Measurements from ENCODE around the gene ERC2.

The ERC2 gene

DNA sequence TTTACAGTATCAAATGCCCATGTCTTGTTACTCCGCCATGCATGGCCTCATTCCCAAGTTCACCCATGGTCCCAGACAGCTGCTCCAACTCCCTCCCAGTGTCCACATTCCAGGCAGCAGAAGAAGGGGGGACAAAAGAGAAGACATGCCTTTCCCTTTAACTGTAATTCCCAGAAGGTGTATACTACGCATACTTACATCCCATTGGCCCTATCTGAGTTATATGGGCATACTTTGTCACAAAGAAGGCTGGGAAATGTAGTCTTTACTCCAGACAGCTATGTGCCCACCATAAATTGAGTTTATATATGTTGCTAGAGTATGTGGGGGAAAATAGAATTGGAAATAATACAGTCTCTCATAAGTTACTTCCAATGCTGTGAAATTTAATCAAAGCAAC is 70.5 kb downstream of the ERC2 start:
- no peak for TF ChIP-seq TCF12 (IDR thresholded peaks at IDR 0.05; ENCODE audit: low read depth)
- TF ChIP-seq CEBPB (IDR thresholded peaks at IDR 0.05) = no peak
- no peak for TF ChIP-seq EP300 (IDR thresholded peaks at IDR 0.05; ENCODE audit: borderline replicate concordance)
- TF ChIP-seq, protein P1, sequence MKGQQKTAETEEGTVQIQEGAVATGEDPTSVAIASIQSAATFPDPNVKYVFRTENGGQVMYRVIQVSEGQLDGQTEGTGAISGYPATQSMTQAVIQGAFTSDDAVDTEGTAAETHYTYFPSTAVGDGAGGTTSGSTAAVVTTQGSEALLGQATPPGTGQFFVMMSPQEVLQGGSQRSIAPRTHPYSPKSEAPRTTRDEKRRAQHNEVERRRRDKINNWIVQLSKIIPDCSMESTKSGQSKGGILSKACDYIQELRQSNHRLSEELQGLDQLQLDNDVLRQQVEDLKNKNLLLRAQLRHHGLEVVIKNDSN (IDR thresholded peaks at IDR 0.05) = no peak
- no peak for TF ChIP-seq RAD21 (IDR thresholded peaks at IDR 0.05; ENCODE audit: low read depth)
- TF ChIP-seq EGR1 (IDR thresholded peaks at IDR 0.05) = no peak
- TF ChIP-seq FOXM1 (IDR thresholded peaks at IDR 0.05; ENCODE audit: borderline replicate concordance, low read depth) = no peak
- TF ChIP-seq, protein P2, sequence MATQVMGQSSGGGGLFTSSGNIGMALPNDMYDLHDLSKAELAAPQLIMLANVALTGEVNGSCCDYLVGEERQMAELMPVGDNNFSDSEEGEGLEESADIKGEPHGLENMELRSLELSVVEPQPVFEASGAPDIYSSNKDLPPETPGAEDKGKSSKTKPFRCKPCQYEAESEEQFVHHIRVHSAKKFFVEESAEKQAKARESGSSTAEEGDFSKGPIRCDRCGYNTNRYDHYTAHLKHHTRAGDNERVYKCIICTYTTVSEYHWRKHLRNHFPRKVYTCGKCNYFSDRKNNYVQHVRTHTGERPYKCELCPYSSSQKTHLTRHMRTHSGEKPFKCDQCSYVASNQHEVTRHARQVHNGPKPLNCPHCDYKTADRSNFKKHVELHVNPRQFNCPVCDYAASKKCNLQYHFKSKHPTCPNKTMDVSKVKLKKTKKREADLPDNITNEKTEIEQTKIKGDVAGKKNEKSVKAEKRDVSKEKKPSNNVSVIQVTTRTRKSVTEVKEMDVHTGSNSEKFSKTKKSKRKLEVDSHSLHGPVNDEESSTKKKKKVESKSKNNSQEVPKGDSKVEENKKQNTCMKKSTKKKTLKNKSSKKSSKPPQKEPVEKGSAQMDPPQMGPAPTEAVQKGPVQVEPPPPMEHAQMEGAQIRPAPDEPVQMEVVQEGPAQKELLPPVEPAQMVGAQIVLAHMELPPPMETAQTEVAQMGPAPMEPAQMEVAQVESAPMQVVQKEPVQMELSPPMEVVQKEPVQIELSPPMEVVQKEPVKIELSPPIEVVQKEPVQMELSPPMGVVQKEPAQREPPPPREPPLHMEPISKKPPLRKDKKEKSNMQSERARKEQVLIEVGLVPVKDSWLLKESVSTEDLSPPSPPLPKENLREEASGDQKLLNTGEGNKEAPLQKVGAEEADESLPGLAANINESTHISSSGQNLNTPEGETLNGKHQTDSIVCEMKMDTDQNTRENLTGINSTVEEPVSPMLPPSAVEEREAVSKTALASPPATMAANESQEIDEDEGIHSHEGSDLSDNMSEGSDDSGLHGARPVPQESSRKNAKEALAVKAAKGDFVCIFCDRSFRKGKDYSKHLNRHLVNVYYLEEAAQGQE (IDR thresholded peaks at IDR 0.05; ENCODE audit: low read depth) = no peak
- no peak for TF ChIP-seq TEAD4 (IDR thresholded peaks at IDR 0.05)
- no peak for TF ChIP-seq NFIC (IDR thresholded peaks at IDR 0.05)
- no peak for TF ChIP-seq ZBTB7A (IDR thresholded peaks at IDR 0.05; ENCODE audit: low read depth)
- TF ChIP-seq YY1 (IDR thresholded peaks at IDR 0.05; ENCODE audit: low read depth) = no peak
- TF ChIP-seq, protein P3, sequence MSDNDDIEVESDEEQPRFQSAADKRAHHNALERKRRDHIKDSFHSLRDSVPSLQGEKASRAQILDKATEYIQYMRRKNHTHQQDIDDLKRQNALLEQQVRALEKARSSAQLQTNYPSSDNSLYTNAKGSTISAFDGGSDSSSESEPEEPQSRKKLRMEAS (IDR thresholded peaks at IDR 0.05) = no peak
- no peak for TF ChIP-seq CREB1 (IDR thresholded peaks at IDR 0.05; ENCODE audit: low read depth)
- TF ChIP-seq TAF1 (IDR thresholded peaks at IDR 0.05; ENCODE audit: low read depth) = no peak

DNA sequence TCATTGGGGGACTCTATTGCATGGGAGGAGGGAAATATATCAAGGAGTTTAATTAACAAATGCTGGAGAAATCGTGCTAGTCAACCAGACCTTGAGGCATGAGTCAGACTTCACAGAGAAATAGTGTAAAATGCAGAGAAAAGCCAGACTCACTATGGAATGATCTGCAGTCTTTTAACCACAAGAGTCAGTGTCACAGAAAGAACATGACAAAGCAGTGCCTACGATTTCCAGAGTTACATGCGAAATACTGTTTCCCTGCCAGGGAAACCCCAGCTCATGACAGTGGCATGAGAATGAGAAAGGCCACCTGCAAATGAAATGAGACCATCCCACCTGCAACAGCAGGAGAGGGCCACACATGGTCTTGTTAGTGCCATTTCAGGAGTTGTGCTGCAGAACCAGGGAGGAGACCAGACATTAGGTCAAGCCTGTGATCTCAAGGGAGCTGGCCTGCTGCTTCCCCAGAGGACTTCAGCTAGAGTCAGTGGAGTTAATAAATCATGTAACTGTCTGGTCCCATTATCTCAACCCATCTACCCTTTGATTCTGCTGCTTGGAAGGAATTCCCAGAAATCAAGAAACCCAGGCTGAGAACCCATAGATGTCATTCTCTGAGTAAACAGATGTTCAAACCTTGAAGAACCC is 79.0 kb downstream of the ERC2 start:
- TF ChIP-seq, protein P1 (IDR thresholded peaks at IDR 0.05) = no peak
- TF ChIP-seq, protein P3 (IDR thresholded peaks at IDR 0.05) = no peak
- no peak for TF ChIP-seq NFIC (IDR thresholded peaks at IDR 0.05)

DNA sequence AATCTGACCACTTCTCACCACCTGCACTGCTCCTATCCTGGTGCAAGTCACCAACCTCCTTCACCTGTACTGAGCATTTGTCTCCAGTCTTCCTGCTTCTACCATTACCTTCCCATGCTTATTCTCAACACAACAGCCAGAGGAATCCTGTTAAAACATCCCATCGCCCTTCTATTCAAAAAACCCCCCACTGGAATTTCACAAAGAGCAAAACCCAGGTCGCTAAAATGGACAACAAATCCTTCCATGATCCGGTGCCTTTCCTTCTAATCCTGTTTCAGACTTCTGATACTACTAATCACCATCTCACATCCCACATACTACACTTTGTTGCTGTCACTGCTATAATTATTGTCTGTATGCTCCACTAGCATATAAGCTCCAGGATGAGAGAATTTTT is 85.2 kb downstream of the ERC2 start:
- no peak for TF ChIP-seq CREB1 (IDR thresholded peaks at IDR 0.05; ENCODE audit: low read depth)
- TF ChIP-seq CEBPB (IDR thresholded peaks at IDR 0.05) = no peak
- TF ChIP-seq NFIC (IDR thresholded peaks at IDR 0.05) = no peak
- TF ChIP-seq EGR1 (IDR thresholded peaks at IDR 0.05) = no peak

DNA sequence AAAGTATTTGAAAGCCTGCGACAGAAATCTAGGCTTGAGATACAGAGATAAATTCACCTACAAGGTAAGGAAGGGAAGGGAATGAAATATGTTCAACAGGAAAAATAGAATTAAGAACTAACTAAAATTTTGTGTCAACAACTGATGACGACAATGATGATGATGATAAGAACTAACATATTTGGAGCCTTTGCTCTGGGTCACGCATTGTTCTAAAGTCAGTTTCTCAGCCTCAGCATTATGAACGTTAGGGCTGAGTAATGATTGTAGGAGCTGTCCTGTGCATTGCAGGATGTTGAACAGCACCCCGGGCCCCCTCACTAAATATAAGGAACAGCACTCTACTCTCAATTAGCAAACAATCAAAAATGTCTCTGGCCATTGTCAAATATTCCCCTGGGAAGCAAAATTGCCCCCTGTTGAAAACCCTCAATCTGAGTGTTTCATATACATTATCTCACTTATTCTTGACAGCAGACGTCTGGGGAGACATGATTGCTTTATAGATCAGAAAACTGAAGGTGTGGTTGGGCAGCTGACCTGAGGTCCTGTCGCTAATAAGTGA is 88.5 kb downstream of the ERC2 start:
- TF ChIP-seq EP300 (IDR thresholded peaks at IDR 0.05; ENCODE audit: borderline replicate concordance) (no peak), YY1 (IDR thresholded peaks at IDR 0.05; ENCODE audit: low read depth) (no peak), FOXM1 (IDR thresholded peaks at IDR 0.05; ENCODE audit: borderline replicate concordance, low read depth) (no peak), TCF12 (IDR thresholded peaks at IDR 0.05; ENCODE audit: low read depth) (no peak), ZBTB7A (IDR thresholded peaks at IDR 0.05; ENCODE audit: low read depth) (no peak), TAF1 (IDR thresholded peaks at IDR 0.05; ENCODE audit: low read depth) (no peak)
- TF ChIP-seq, protein P1 (IDR thresholded peaks at IDR 0.05) = no peak

DNA sequence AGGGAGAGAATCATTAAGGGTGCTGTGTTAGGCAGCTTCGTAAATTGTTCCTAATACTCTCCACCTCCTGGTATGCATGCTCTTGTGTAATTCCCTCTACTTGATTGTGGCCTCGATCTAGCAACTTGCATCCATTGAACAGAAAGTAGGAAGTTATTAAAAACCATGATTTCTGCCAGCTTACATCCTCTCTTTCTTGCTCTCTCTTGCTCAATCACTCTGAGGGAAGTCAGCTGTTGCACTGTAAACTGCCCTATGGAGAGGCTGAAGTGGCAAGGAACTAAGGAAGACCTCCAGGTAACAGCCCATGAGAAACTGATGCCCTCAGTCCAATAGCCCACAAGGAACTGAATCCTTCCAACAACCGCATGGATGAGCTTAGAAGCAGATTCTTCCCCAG is 92.6 kb downstream of the ERC2 start:
- no peak for TF ChIP-seq YY1 (IDR thresholded peaks at IDR 0.05; ENCODE audit: low read depth)
- TF ChIP-seq TAF1 (IDR thresholded peaks at IDR 0.05; ENCODE audit: low read depth) = no peak
- no peak for TF ChIP-seq FOXM1 (IDR thresholded peaks at IDR 0.05; ENCODE audit: borderline replicate concordance, low read depth)
- TF ChIP-seq ZBTB7A (IDR thresholded peaks at IDR 0.05; ENCODE audit: low read depth) = no peak
- no peak for TF ChIP-seq CEBPB (IDR thresholded peaks at IDR 0.05)
- no peak for TF ChIP-seq TCF12 (IDR thresholded peaks at IDR 0.05; ENCODE audit: low read depth)
- TF ChIP-seq NFIC (IDR thresholded peaks at IDR 0.05) = no peak
- TF ChIP-seq, protein P1 (IDR thresholded peaks at IDR 0.05) = no peak
- TF ChIP-seq CREB1 (IDR thresholded peaks at IDR 0.05; ENCODE audit: low read depth) = no peak

DNA sequence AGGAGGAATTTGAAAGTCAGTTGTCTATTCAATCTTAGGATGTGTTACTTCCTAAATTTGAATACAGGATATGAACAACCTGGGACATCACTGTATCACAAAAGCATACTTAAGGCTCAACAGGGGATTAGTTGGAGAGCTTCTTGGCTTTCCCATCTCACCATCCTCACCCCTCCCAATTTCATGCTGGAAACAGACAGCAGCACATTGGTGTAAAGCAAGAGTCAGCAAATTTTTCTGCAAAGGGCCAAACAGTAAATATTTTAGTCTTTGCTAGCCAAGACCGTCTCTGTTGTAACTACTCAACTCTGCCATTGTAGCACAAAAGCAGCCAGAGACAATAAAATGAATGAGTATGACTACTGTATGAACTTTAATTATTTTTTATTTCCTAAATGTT is 94.9 kb downstream of the ERC2 start:
- TF ChIP-seq, protein P3 (IDR thresholded peaks at IDR 0.05) = no peak
- TF ChIP-seq EP300 (IDR thresholded peaks at IDR 0.05; ENCODE audit: borderline replicate concordance) (no peak), CREB1 (IDR thresholded peaks at IDR 0.05; ENCODE audit: low read depth) (no peak)

Measured in Ishikawa (cell line).